ENCODE measurements around the gene NDUFV1. TPM values are rescaled to one million over a fixed set of nuclear protein-coding genes. Genes with fewer than 3 reads are reported as not detected.

NDUFV1 gene
- total RNA-seq, 1 experiment from 2014 or later = 242 TPM

- Histone ChIP-seq H4K20me1 (ENCODE audit: insufficient read depth) (no peaks in the 10 kb centered on the region), H3K79me2 (ENCODE audit: insufficient read depth, low read length) (no peaks in the 10 kb centered on the region), H3K4me2 (ENCODE audit: low read length) (peak overlapping the region; percentile 96), H3K9ac (ENCODE audit: low read length) (peak overlapping the region; percentile 75), H3K27ac (ENCODE audit: low read depth, low read length) (peak overlapping the region; percentile 77), H3K36me3 (ENCODE audit: control insufficient read depth in 1 of 2, insufficient read depth in 2 of 2, low read length in 2 of 2) (no peaks in the 10 kb centered on the region), H3K4me3 (replicated peaks in 1 of 2; ENCODE audit: low read depth in 1 of 2, low read length in 2 of 2) (peak overlapping the region; percentile 58 to 65), H3K4me1 (ENCODE audit: control insufficient read depth in 1 of 2, insufficient read depth in 2 of 2, low read length in 2 of 2) (peaks cover 5 to 25% of the 10 kb centered on the region in 2 experiments; a peak in 3 of 4 replicates), H2AFZ (ENCODE audit: low read depth, low read length, poor library complexity, severe bottlenecking) (no peak overlapping the region), H3K27me3 (ENCODE audit: insufficient read depth, low read length) (no peaks in the 10 kb centered on the region), H3K9me2 (ENCODE audit: insufficient read depth) (no peaks in the 10 kb centered on the region), H3K9me3 (ENCODE audit: control insufficient read depth in 1 of 2, insufficient read depth in 1 of 2, low read depth in 1 of 2, low read length in 2 of 2) (no peaks in the 10 kb centered on the region)
- ATAC-seq (peak; percentile 79), DNase-seq (ENCODE audit: low read depth, low spot score) (peak; percentile 93)
- BruUV-seq (replicated peaks) = TSS peak; percentile 89
- ChIA-PET RAD21 (ENCODE audit: low non-redundant PET in 1 of 2, low total read pairs in 2 of 2, uncharacterized antibody in 2 of 2, unreplicated experiment in 2 of 2) (interaction anchor here (1.0 to 1.3 kb wide), 2 partner anchors 29 to 84 kb away, joined by 3 to 6 read pairs; no protein-coding TSS in a partner anchor), POLR2A (interaction anchor here (0.6 to 1.2 kb wide), 6 partner anchors 8 to 607 kb away, joined by 3 to 6 read pairs (median 4); no protein-coding TSS in a partner anchor), CTCF (interaction anchor here (1.1 to 2.9 kb wide), 19 partner anchors 8 to 229 kb away, joined by 3 to 34 read pairs (median 9); partner anchors contain the start of genes ACY3, GSTP1, PPP1CA and TBX10)
- intact Hi-C loops (cut with micrococcal nuclease) = loop anchor here (10.0 kb wide), 1 partner anchor 84 kb away; no protein-coding TSS in a partner anchor
- TF ChIP-seq POLR2A (IDR thresholded peaks at IDR 0.05; ENCODE audit: borderline replicate concordance, extremely low read depth, insufficient read depth, insufficient read length) (peak; percentile 18), ELF1 (IDR thresholded peaks at IDR 0.05; ENCODE audit: borderline replicate concordance, low read depth) (no peak), TCF7L2 (IDR thresholded peaks at IDR 0.05; ENCODE audit: borderline replicate concordance, extremely low read depth, insufficient read depth, insufficient read length) (no peak), SIN3A (IDR thresholded peaks at IDR 0.05; ENCODE audit: low read depth) (no peak), SRF (IDR thresholded peaks at IDR 0.05; ENCODE audit: low read depth) (no peak), SP1 (IDR thresholded peaks at IDR 0.05; ENCODE audit: low read depth) (no peak; the same call in 1 of the 2 replicates), CEBPB (IDR thresholded peaks at IDR 0.05; ENCODE audit: low read depth) (no peak), JUND (IDR thresholded peaks at IDR 0.05) (no peak), EZH2phosphoT487 (IDR thresholded peaks at IDR 0.05; ENCODE audit: borderline replicate concordance) (no peak), EZH2 (IDR thresholded peaks at IDR 0.05) (no peak), ZFX (IDR thresholded peaks at IDR 0.05) (no peak; the same call in 1 of the 2 replicates), CTCF (IDR thresholded peaks at IDR 0.05 in 2 of 3, conservative IDR thresholded peaks at IDR 0.05 in 1 of 3; ENCODE audit: borderline replicate concordance in 1 of 3, insufficient read depth in 1 of 3, low read depth in 2 of 3, low read length in 2 of 3) (peak; percentile 58 to 77 (median 71)), ZBTB33 (IDR thresholded peaks at IDR 0.05; ENCODE audit: extremely low read depth, insufficient replicate concordance, low read length) (no peak), ZNF274 (IDR thresholded peaks at IDR 0.05; ENCODE audit: low read depth, low read length) (no peak), REST (IDR thresholded peaks at IDR 0.05; ENCODE audit: low read depth) (no peak), POLR2AphosphoS5 (IDR thresholded peaks at IDR 0.05; ENCODE audit: low read depth, low read length) (peak; percentile 92), CBX3 (IDR thresholded peaks at IDR 0.05; ENCODE audit: low read depth) (no peak), MAX (IDR thresholded peaks at IDR 0.05) (peak; percentile 40; the same call in 1 of the 2 replicates), EGR1 (IDR thresholded peaks at IDR 0.05; ENCODE audit: low read depth) (no peak), FOSL1 (IDR thresholded peaks at IDR 0.05; ENCODE audit: low read depth) (no peak)
These were observed 23.6 kb downstream of the NDUFV1 start for GRCh38 chr11:67630228-67630942.

Data from HCT116 (cell line).